ENCODE data around the gene MTOR.

Gene MTOR

GRCh38 chr1:11174261-11174942 lies 87.9 kb downstream of the MTOR start:
- no peak overlapping the region for H3K4me2 ChIP-seq (ENCODE audit: low read depth, low read length)
- no peaks in the 10 kb centered on the region for H3K9me2 ChIP-seq (replicated peaks; ENCODE audit: insufficient read depth, low read length)
- no peaks in the 10 kb centered on the region for H3K4me1 ChIP-seq (ENCODE audit: low read length)
- H3K36me3 ChIP-seq (replicated peaks; ENCODE audit: insufficient read depth, low read length) = no peaks in the 10 kb centered on the region
- no peak overlapping the region for H3K4me3 ChIP-seq (ENCODE audit: low read length)
- DNase-seq = no peak
- H3K9ac ChIP-seq (ENCODE audit: low read length) = no peak overlapping the region
- H3K27ac ChIP-seq (ENCODE audit: low read length) = no peak overlapping the region
- H2AFZ ChIP-seq (ENCODE audit: low read length) = no peak overlapping the region
- H4K20me1 ChIP-seq (ENCODE audit: insufficient read depth, low read length) = no peaks in the 10 kb centered on the region; the same call in 1 of the 2 replicates
- H3K9me3 ChIP-seq (replicated peaks; ENCODE audit: insufficient read depth, low read length) = no peaks in the 10 kb centered on the region
- TF ChIP-seq EZH2phosphoT487 (IDR thresholded peaks at IDR 0.05; ENCODE audit: low read length) (no peak), EZH2 (optimal IDR thresholded peaks at IDR 0.05; ENCODE audit: low read depth, low read length) (no peak)
- TF ChIP-seq, protein P1, sequence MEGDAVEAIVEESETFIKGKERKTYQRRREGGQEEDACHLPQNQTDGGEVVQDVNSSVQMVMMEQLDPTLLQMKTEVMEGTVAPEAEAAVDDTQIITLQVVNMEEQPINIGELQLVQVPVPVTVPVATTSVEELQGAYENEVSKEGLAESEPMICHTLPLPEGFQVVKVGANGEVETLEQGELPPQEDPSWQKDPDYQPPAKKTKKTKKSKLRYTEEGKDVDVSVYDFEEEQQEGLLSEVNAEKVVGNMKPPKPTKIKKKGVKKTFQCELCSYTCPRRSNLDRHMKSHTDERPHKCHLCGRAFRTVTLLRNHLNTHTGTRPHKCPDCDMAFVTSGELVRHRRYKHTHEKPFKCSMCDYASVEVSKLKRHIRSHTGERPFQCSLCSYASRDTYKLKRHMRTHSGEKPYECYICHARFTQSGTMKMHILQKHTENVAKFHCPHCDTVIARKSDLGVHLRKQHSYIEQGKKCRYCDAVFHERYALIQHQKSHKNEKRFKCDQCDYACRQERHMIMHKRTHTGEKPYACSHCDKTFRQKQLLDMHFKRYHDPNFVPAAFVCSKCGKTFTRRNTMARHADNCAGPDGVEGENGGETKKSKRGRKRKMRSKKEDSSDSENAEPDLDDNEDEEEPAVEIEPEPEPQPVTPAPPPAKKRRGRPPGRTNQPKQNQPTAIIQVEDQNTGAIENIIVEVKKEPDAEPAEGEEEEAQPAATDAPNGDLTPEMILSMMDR (IDR thresholded peaks at IDR 0.05; ENCODE audit: low read length) = no peak
- no peaks in the 10 kb centered on the region; the same call in 1 of the 2 replicates for H3F3A ChIP-seq (ENCODE audit: insufficient read depth, low read length)
- no peaks in the 10 kb centered on the region for H3K79me2 ChIP-seq (ENCODE audit: low read length)
- no peaks in the 10 kb centered on the region for H3K27me3 ChIP-seq (replicated peaks; ENCODE audit: insufficient read depth, low read length)

- Histone ChIP-seq H3F3A (ENCODE audit: insufficient read depth, low read length) (no peaks in the 10 kb centered on the region), H3K27me3 (replicated peaks; ENCODE audit: insufficient read depth, low read length) (no peaks in the 10 kb centered on the region), H3K36me3 (replicated peaks; ENCODE audit: insufficient read depth, low read length) (no peaks in the 10 kb centered on the region), H3K9ac (ENCODE audit: low read length) (no peak overlapping the region), H3K4me2 (ENCODE audit: low read depth, low read length) (no peak overlapping the region), H3K9me3 (replicated peaks; ENCODE audit: insufficient read depth, low read length) (no peaks in the 10 kb centered on the region), H3K4me1 (ENCODE audit: low read length) (no peaks in the 10 kb centered on the region), H3K4me3 (ENCODE audit: low read length) (no peak overlapping the region), H2AFZ (ENCODE audit: low read length) (no peak overlapping the region), H4K20me1 (ENCODE audit: insufficient read depth, low read length) (no peaks in the 10 kb centered on the region; the same call in 1 of the 2 replicates), H3K27ac (ENCODE audit: low read length) (no peak overlapping the region), H3K79me2 (ENCODE audit: low read length) (no peaks in the 10 kb centered on the region), H3K9me2 (replicated peaks; ENCODE audit: insufficient read depth, low read length) (no peaks in the 10 kb centered on the region)
- no peak for TF ChIP-seq EZH2phosphoT487 (IDR thresholded peaks at IDR 0.05; ENCODE audit: low read length)
- no peak for TF ChIP-seq EZH2 (optimal IDR thresholded peaks at IDR 0.05; ENCODE audit: low read depth, low read length)
- TF ChIP-seq, protein P1 (IDR thresholded peaks at IDR 0.05; ENCODE audit: low read length) = no peak
- no peak for DNase-seq
These were observed 92.2 kb downstream of the MTOR start for GRCh38 chr1:11170102-11170501.

- no peak overlapping the region for H3K4me3 ChIP-seq (ENCODE audit: low read length)
- no peak for DNase-seq
- no peak overlapping the region for H3K9ac ChIP-seq (ENCODE audit: low read length)
- H3K9me3 ChIP-seq (replicated peaks; ENCODE audit: insufficient read depth, low read length) = no peaks in the 10 kb centered on the region
- H3K9me2 ChIP-seq (replicated peaks; ENCODE audit: insufficient read depth, low read length) = no peaks in the 10 kb centered on the region
- H3K27me3 ChIP-seq (replicated peaks; ENCODE audit: insufficient read depth, low read length) = no peaks in the 10 kb centered on the region
- H4K20me1 ChIP-seq (ENCODE audit: insufficient read depth, low read length) = no peaks in the 10 kb centered on the region; the same call in 1 of the 2 replicates
- no peak overlapping the region for H2AFZ ChIP-seq (ENCODE audit: low read length)
- H3K4me1 ChIP-seq (ENCODE audit: low read length) = no peaks in the 10 kb centered on the region
- no peak for TF ChIP-seq EZH2 (optimal IDR thresholded peaks at IDR 0.05; ENCODE audit: low read depth, low read length)
- TF ChIP-seq, protein P1 (IDR thresholded peaks at IDR 0.05; ENCODE audit: low read length) = no peak
- no peak for TF ChIP-seq EZH2phosphoT487 (IDR thresholded peaks at IDR 0.05; ENCODE audit: low read length)
- no peaks in the 10 kb centered on the region for H3K36me3 ChIP-seq (replicated peaks; ENCODE audit: insufficient read depth, low read length)
- no peaks in the 10 kb centered on the region for H3K79me2 ChIP-seq (ENCODE audit: low read length)
- no peak overlapping the region for H3K4me2 ChIP-seq (ENCODE audit: low read depth, low read length)
- H3K27ac ChIP-seq (ENCODE audit: low read length) = no peak overlapping the region
- H3F3A ChIP-seq (ENCODE audit: insufficient read depth, low read length) = no peaks in the 10 kb centered on the region
These were observed 93.1 kb downstream of the MTOR start for GRCh38 chr1:11169202-11169601.
